H1 (cell line): ENCODE results near the gene ATP11A.

Experiments
- CREB1 ChIP-seq: IDR thresholded peaks from 2 replicates; pipeline ENCODE4 v1.6.1; 2012; ENCODE audit warnings: inconsistent platforms
- EGR1 ChIP-seq: IDR thresholded peaks from 2 replicates; pipeline ENCODE4 v1.6.1; 2011; ENCODE audit warnings: low read depth, low read length, borderline replicate concordance
- EP300 ChIP-seq, 2 experiments: IDR thresholded peaks; 1 replicate in 1 of 2; 2 replicates in 1 of 2; pipeline ENCODE4 v1.6.1; 2011 to 2012; ENCODE audit warnings: low read depth in 2 of 2, low read length in 2 of 2, mild to moderate bottlenecking in 2 of 2, borderline replicate concordance in 1 of 2, inconsistent platforms in 1 of 2, moderate library complexity in 1 of 2
- GTF2F1 ChIP-seq: IDR thresholded peaks from 2 replicates; pipeline ENCODE4 v1.6.1; 2012; ENCODE audit warnings: low read depth, low read length, improper control_type of control experiment, borderline replicate concordance
- HDAC2 ChIP-seq, 2 experiments: fragments of 300-600 bp in 1 of 2; sonication (generic) in 1 of 2; IDR thresholded peaks; 2 replicates each; pipeline ENCODE4 v1.6.1; 2011 to 2012; ENCODE audit warnings: low read depth in 2 of 2, low read length in 2 of 2, mild to moderate bottlenecking in 2 of 2, moderate library complexity in 2 of 2, borderline replicate concordance in 1 of 2, inconsistent platforms in 1 of 2
- KDM1A ChIP-seq: fragments of 200-600, 300-600 bp; sonication (generic); IDR thresholded peaks from 2 replicates; pipeline ENCODE4 v1.7.1; 2016; ENCODE audit warnings: mild to moderate bottlenecking, low read length, borderline replicate concordance
- MAX ChIP-seq: IDR thresholded peaks from 2 replicates; pipeline ENCODE4 v1.6.1; 2012; ENCODE audit warnings: inconsistent platforms
- POLR2A ChIP-seq, 2 experiments: IDR thresholded peaks; 1 replicate in 1 of 2; 2 replicates in 1 of 2; pipeline ENCODE4 v1.6.1; 2011; ENCODE audit warnings: low read depth in 2 of 2, low read length in 2 of 2, mild to moderate bottlenecking in 2 of 2; ENCODE audit errors: control extremely low read depth in 1 of 2
- POLR2AphosphoS5 ChIP-seq: IDR thresholded peaks from 2 replicates; pipeline ENCODE4 v1.6.1; 2011; ENCODE audit warnings: low read depth, low read length
- RAD21 ChIP-seq, 2 experiments: IDR thresholded peaks in 1 of 2; conservative IDR thresholded peaks in 1 of 2; 2 replicates each; pipeline ENCODE4 v1.6.1; 2011; ENCODE audit warnings: low read depth in 2 of 2, low read length in 2 of 2, improper control_type of control experiment in 1 of 2, inconsistent platforms in 1 of 2, mild to moderate bottlenecking in 1 of 2, moderate library complexity in 1 of 2
- SP2 ChIP-seq: IDR thresholded peaks from 2 replicates; pipeline ENCODE4 v1.6.1; 2012; ENCODE audit warnings: mild to moderate bottlenecking, low read length, inconsistent platforms
- ZNF274 ChIP-seq: IDR thresholded peaks from 2 replicates; pipeline ENCODE4 v1.7.0; 2012; ENCODE audit warnings: low read length, borderline replicate concordance; ENCODE audit errors: extremely low read depth
- TF ChIP-seq, protein P1 (sequence below), 3 experiments: IDR thresholded peaks; 1 replicate in 2 of 3; 2 replicates in 1 of 3; pipeline versions ENCODE4 v1.5.1 to v1.6.1; 2011; ENCODE audit warnings: low read length in 3 of 3, mild to moderate bottlenecking in 3 of 3, inconsistent platforms in 2 of 3, low read depth in 1 of 3, moderate library complexity in 1 of 3; ENCODE audit not compliant: insufficient read depth in 1 of 3; ENCODE audit errors: control extremely low read depth in 1 of 3

DNA sequence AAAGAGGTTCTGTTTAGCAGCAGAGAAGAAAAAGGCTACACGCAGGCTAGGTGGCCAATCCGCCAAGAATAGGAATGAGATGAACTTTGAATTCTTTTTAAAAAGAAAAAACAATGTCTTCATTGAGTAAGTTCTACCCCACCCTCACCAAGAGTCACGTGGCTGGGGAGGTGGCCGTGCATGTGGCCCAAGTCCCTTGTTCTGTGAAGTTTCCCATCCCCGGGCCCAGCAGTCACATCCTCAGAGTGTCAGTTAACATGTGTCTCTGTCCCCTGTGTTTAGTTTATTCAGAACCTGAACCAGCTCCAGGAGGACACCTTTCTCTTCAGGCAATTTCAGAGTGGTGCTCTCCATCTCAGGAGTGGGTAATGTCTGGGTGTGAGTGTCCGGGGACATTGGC lies 222.0 kb downstream of the ATP11A start:
- TF ChIP-seq POLR2AphosphoS5 (no peak), POLR2A (IDR thresholded peaks at IDR 0.05; ENCODE audit: control extremely low read depth in 1 of 2, low read depth in 2 of 2, low read length in 2 of 2) (no peak), MAX (no peak), HDAC2 (IDR thresholded peaks at IDR 0.05; ENCODE audit: borderline replicate concordance in 1 of 2, low read depth in 2 of 2, low read length in 2 of 2) (no peak), RAD21 (IDR thresholded peaks at IDR 0.05 in 1 of 2, conservative IDR thresholded peaks at IDR 0.05 in 1 of 2; ENCODE audit: low read depth in 2 of 2, low read length in 2 of 2) (no peak), KDM1A (no peak), GTF2F1 (no peak), CREB1 (no peak), ZNF274 (no peak), SP2 (no peak), EP300 (IDR thresholded peaks at IDR 0.05; ENCODE audit: borderline replicate concordance in 1 of 2, low read depth in 2 of 2, low read length in 2 of 2) (no peak), EGR1 (no peak)
- TF ChIP-seq, protein P1, sequence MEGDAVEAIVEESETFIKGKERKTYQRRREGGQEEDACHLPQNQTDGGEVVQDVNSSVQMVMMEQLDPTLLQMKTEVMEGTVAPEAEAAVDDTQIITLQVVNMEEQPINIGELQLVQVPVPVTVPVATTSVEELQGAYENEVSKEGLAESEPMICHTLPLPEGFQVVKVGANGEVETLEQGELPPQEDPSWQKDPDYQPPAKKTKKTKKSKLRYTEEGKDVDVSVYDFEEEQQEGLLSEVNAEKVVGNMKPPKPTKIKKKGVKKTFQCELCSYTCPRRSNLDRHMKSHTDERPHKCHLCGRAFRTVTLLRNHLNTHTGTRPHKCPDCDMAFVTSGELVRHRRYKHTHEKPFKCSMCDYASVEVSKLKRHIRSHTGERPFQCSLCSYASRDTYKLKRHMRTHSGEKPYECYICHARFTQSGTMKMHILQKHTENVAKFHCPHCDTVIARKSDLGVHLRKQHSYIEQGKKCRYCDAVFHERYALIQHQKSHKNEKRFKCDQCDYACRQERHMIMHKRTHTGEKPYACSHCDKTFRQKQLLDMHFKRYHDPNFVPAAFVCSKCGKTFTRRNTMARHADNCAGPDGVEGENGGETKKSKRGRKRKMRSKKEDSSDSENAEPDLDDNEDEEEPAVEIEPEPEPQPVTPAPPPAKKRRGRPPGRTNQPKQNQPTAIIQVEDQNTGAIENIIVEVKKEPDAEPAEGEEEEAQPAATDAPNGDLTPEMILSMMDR (IDR thresholded peaks at IDR 0.05; ENCODE audit: control extremely low read depth in 1 of 3, insufficient read depth in 1 of 3, low read depth in 1 of 3, low read length in 3 of 3), result no peak
